ENCODE results near the gene CTCFL. TPM values are rescaled to one million over a fixed set of nuclear protein-coding genes. Genes with fewer than 3 reads are reported as not detected.
"Not testable (repeated sequence)": the region's sequence is repeated elsewhere in the genome, so short reads cannot be mapped to it uniquely, and the experiment has no call there.

The CTCFL gene
- total RNA-seq, 1 donor from 2014 or later = 0.27 TPM

DNA sequence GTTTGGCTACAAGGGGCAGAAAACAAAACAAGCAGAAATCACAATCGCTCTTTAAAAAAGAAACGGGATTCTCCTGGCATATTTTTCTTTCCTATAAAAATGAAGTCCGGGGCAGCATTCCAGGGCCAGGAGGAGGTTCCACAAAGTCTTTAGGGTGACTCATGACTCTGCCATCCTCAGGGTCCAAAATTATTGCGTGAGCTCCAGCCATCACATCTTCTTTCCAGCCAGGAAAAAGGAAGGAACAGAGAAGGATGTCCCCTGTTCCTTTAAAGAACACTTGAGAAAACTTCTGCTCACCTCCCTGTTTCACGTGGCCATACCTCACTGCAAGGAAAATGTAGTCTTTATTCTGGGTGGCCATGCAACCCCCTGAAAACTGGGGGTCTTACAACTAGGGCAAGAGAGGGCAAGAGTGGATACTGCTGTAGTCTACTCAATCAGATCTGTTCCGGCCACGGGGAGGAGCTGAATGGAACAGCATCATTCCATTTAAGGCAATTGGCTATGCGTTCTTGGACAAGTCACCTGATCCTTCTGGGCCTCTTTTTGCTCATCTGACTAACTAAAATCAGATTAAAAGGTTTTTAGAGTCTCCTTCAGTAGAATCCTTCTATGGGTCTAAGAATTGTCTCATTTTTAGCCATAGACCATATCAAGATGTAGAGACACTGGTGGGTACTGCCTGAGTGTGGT, 49.4 kb downstream of the CTCFL start:
- Mint-ChIP-seq H3K9me3 (no peaks in the 10 kb centered on the region), H3K4me1 (peaks cover 21% of the 10 kb centered on the region), H3K4me3 (no peak overlapping the region), H3K27ac (no peak overlapping the region), H3K36me3 (no peaks in the 10 kb centered on the region), H3K27me3 (ENCODE audit: low read depth) (peaks cover 1% of the 10 kb centered on the region)
- no peak for DNase-seq (ENCODE audit: low spot score in 2 of 2, unreplicated experiment in 2 of 2)
- TF ChIP-seq, protein P1, sequence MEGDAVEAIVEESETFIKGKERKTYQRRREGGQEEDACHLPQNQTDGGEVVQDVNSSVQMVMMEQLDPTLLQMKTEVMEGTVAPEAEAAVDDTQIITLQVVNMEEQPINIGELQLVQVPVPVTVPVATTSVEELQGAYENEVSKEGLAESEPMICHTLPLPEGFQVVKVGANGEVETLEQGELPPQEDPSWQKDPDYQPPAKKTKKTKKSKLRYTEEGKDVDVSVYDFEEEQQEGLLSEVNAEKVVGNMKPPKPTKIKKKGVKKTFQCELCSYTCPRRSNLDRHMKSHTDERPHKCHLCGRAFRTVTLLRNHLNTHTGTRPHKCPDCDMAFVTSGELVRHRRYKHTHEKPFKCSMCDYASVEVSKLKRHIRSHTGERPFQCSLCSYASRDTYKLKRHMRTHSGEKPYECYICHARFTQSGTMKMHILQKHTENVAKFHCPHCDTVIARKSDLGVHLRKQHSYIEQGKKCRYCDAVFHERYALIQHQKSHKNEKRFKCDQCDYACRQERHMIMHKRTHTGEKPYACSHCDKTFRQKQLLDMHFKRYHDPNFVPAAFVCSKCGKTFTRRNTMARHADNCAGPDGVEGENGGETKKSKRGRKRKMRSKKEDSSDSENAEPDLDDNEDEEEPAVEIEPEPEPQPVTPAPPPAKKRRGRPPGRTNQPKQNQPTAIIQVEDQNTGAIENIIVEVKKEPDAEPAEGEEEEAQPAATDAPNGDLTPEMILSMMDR (IDR thresholded peaks at IDR 0.05; ENCODE audit: unreplicated experiment) = no peak

DNA sequence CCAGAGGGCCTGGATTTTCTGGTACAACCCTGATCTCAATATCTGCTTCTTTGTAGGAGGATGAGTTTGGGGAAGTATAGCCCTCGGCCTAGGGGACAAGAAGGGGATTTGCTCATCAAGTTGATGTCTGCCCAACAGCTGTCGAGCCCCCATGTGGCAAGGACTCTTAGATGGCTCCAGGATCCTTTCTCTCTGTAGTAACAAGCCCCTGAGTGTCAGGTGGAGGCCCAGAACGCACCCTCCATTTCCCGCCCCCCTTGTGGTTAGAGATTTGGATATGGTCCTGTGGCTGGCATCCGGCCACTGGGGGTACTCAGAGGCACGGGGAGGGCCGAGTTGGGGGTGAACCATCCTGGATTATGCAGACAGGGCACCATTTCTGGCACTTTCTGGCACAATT, 50.1 kb downstream of the CTCFL start:
- TF ChIP-seq, protein P1 (IDR thresholded peaks at IDR 0.05; ENCODE audit: unreplicated experiment) = no peak
- peaks cover 2% of the 10 kb centered on the region for H3K27me3 Mint-ChIP-seq (ENCODE audit: low read depth)
- no peak overlapping the region for H3K4me3 Mint-ChIP-seq
- peaks cover 29% of the 10 kb centered on the region for H3K4me1 Mint-ChIP-seq
- no peaks in the 10 kb centered on the region for H3K9me3 Mint-ChIP-seq
- no peak overlapping the region for H3K27ac Mint-ChIP-seq
- no peaks in the 10 kb centered on the region for H3K36me3 Mint-ChIP-seq
- no peak for DNase-seq (ENCODE audit: low spot score in 2 of 2, unreplicated experiment in 2 of 2)

DNA sequence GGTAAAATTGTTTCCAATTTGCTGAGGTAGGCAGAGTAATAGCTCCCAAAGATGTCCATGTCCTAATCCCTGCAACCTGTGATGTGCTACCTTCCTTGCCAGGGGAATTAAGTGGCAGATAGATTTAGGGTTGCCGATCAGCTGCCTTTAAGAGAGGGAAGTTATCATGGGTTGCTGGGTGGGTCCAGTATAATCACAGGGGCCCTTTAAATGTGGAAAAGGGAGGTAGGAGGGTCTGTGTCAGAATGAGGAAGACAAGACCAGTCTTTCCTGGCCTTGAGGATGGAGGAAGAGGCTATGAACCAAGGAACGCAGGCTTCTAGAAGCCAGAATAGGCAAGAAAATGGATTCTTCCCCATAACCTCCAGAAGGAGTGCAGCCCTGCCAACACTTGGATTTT, 50.7 kb downstream of the CTCFL start:
- Mint-ChIP-seq H3K9me3 (no peaks in the 10 kb centered on the region), H3K27ac (no peak overlapping the region), H3K4me1 (peaks cover 35% of the 10 kb centered on the region), H3K27me3 (ENCODE audit: low read depth) (peaks cover 2% of the 10 kb centered on the region), H3K36me3 (no peaks in the 10 kb centered on the region), H3K4me3 (no peak overlapping the region)
- TF ChIP-seq, protein P1 (IDR thresholded peaks at IDR 0.05; ENCODE audit: unreplicated experiment) = no peak
- no peak for DNase-seq (ENCODE audit: low spot score in 2 of 2, unreplicated experiment in 2 of 2)

DNA sequence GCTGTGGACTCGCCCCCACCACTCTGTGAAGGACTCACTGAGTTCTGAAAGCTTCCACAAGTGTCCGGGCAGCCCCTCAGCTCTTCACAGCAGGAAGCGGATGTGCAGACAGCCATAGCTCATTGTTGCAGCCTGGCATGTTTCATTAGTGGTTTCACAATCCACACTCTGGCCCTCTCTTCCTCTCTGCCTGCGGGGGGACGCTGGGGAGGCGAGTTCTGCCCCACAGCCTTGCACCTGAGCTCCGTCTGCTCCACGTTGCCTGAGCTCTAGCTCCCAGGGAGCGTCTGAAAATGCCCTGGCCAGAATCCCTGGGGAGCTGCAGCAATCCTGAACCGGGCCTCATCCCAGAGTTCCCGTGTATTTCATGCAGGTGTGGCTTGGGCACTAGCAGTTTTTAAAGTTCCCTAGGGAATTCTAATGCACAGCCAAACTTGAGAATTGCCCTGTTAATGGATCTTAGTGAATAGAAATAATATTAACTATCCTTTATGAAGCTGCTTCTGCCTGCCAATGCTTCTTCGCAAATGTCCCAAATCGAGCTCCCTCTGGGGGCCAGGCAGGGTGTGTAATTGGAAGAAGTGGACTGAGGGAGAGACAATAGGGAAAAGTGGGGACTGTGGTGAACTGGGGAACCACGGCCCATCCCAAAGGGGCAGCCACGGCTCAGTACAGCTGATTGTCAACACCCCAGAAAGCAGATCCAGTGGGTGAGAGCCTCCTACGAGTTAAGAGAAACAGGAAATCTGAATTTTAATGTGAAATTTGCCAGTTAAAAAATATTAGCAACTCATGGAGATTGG, 51.5 kb downstream of the CTCFL start:
- no peak for DNase-seq (ENCODE audit: low spot score in 2 of 2, unreplicated experiment in 2 of 2)
- no peak overlapping the region for H3K27ac Mint-ChIP-seq
- peaks cover 37% of the 10 kb centered on the region for H3K4me1 Mint-ChIP-seq
- TF ChIP-seq, protein P1 (IDR thresholded peaks at IDR 0.05; ENCODE audit: unreplicated experiment) = no peak
- H3K4me3 Mint-ChIP-seq = no peak overlapping the region
- peaks cover 2% of the 10 kb centered on the region for H3K27me3 Mint-ChIP-seq (ENCODE audit: low read depth)
- no peaks in the 10 kb centered on the region for H3K9me3 Mint-ChIP-seq
- H3K36me3 Mint-ChIP-seq = no peaks in the 10 kb centered on the region

DNA sequence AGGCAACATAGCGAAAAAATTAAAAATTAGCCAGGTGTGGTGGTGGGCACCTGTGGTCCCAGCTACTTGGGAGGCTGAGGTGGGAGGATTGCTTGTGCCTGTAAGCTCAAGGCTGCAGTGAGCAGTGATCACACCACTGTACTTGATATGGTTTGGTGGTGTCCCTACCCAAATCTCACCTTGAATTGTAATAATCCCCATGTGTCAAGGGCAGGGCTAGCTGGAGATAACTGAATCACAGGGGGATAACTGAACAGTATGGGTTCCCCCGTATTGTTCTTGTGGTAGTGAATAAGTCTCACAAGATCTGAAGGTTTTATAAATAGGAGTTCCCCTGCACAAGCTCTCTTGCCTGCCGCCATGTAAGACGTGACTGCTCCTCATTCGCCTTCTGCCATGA, 52.5 kb downstream of the CTCFL start:
- H3K27me3 Mint-ChIP-seq (ENCODE audit: low read depth); H3K9me3 Mint-ChIP-seq: not testable (repeated sequence)

More for the DNA sequence above, 52.5 kb downstream of the CTCFL start:
- not testable (repeated sequence) for H3K4me3 Mint-ChIP-seq; H3K36me3 Mint-ChIP-seq; DNase-seq (ENCODE audit: low spot score in 2 of 2, unreplicated experiment in 2 of 2); H3K27ac Mint-ChIP-seq
- H3K4me1 Mint-ChIP-seq = peaks cover 28% of the 10 kb centered on the region

All from mesothelial cell of epicardium (in vitro differentiated cells).